Nephron (organoid): ENCODE results near the gene PLCB2.

Experiments
- H3K27ac Mint-ChIP-seq, 3 experiments: 2 replicates each; pipeline ENCODE4 v1.8.0; 2020; ENCODE audit warnings: mixed read lengths in 3 of 3, mild to moderate bottlenecking in 2 of 3, moderate library complexity in 1 of 3
- H3K27me3 Mint-ChIP-seq: 2 replicates; pipeline ENCODE4 v1.8.0; 2021; ENCODE audit warnings: low read depth, mild to moderate bottlenecking, moderate library complexity, mixed read lengths
- H3K36me3 Mint-ChIP-seq: 2 replicates; pipeline ENCODE4 v1.8.0; 2020; ENCODE audit warnings: low read depth, mixed read lengths
- H3K4me1 Mint-ChIP-seq: 2 replicates; pipeline ENCODE4 v1.8.0; 2020; ENCODE audit warnings: mixed read lengths
- H3K4me3 Mint-ChIP-seq, 3 experiments: 2 replicates each; pipeline ENCODE4 v1.8.0; 2020; ENCODE audit warnings: mild to moderate bottlenecking in 3 of 3, mixed read lengths in 3 of 3, moderate library complexity in 2 of 3
- H3K9me3 Mint-ChIP-seq: 2 replicates; pipeline ENCODE4 v1.8.0; 2020; ENCODE audit warnings: mixed read lengths
- CTCF ChIP-seq, 3 experiments: fragments of 200-600 bp; sonication (generic); IDR thresholded peaks; one replicate each; pipeline ENCODE4 v1.5.0; 2021; ENCODE audit warnings: antibody characterized with exemption in 3 of 3; ENCODE audit not compliant: unreplicated experiment in 3 of 3

The PLCB2 gene

DNA sequence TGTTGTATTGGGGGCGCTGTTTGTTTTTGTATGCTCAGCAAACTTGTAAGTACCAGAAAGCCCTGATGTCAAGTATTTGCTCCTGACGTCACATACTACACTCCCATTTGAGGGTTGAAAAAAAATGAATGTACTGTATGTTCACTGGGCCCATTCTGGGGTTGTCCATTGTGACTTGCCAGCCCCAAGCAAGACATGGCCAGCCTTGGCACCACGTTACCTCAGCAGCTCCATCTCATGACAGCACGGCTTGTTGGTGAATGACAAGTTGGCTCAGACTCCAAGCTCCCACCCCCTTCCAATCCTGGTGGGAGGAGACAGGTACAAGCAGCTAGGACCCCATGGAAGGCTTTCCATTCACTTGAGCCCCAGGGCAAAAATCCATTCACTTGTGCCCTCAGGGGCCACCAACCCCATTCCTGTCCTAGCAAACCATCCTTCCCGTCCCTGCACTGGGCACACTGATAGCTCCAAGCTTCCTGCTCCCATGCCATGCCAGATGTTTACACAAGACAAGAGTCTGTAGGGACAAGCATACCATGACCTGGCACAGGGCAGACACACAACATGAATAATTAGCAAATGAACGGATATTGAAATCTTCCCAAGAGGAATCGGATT is 44.7 kb upstream of the PLCB2 start:
- H3K4me3 Mint-ChIP-seq: no peak overlapping the region
- no peak for TF ChIP-seq CTCF (IDR thresholded peaks at IDR 0.05; ENCODE audit: unreplicated experiment in 3 of 3)
- H3K27me3 Mint-ChIP-seq: peaks cover 29% of the 10 kb centered on the region
- peaks cover 25% of the 10 kb centered on the region for H3K4me1 Mint-ChIP-seq
- H3K36me3 Mint-ChIP-seq: no peaks in the 10 kb centered on the region
- H3K9me3 Mint-ChIP-seq: no peaks in the 10 kb centered on the region
- no peak overlapping the region for H3K27ac Mint-ChIP-seq

DNA sequence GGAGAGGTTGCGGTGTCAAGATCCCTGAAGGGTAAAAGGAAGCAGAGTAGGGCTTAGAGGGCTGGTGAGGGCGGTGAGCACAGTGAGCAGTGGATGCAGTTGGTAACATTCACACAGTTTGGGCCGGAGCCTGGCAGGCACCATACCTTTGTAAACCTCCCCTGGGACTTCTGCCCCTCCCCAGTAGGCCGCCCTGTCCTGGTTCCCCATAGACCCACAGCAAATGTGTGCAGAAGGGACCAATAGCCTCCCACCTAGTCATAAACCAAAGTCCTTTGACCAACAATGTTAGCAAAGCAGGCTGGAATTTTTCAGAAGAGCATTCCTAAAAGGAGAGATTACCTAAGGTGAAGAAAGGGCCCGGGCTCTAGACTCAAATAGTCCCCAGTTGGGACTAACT is 41.4 kb upstream of the PLCB2 start:
- H3K27ac Mint-ChIP-seq: no peak overlapping the region
- H3K27me3 Mint-ChIP-seq: peaks cover 22% of the 10 kb centered on the region
- H3K36me3 Mint-ChIP-seq: no peaks in the 10 kb centered on the region
- peaks cover 13% of the 10 kb centered on the region for H3K4me1 Mint-ChIP-seq
- H3K4me3 Mint-ChIP-seq: no peak overlapping the region
- no peak for TF ChIP-seq CTCF (IDR thresholded peaks at IDR 0.05; ENCODE audit: unreplicated experiment in 3 of 3)
- H3K9me3 Mint-ChIP-seq: no peaks in the 10 kb centered on the region

- H3K27ac Mint-ChIP-seq: no peak overlapping the region
- H3K9me3 Mint-ChIP-seq: no peaks in the 10 kb centered on the region
- H3K4me1 Mint-ChIP-seq: peaks cover 10% of the 10 kb centered on the region
- H3K36me3 Mint-ChIP-seq: no peaks in the 10 kb centered on the region
- TF ChIP-seq CTCF (IDR thresholded peaks at IDR 0.05; ENCODE audit: unreplicated experiment in 3 of 3): no peak
- H3K27me3 Mint-ChIP-seq: peaks cover 22% of the 10 kb centered on the region
- no peak overlapping the region for H3K4me3 Mint-ChIP-seq
Measured at GRCh38 chr15:40348474-40348870, 40.7 kb upstream of the PLCB2 start.

DNA sequence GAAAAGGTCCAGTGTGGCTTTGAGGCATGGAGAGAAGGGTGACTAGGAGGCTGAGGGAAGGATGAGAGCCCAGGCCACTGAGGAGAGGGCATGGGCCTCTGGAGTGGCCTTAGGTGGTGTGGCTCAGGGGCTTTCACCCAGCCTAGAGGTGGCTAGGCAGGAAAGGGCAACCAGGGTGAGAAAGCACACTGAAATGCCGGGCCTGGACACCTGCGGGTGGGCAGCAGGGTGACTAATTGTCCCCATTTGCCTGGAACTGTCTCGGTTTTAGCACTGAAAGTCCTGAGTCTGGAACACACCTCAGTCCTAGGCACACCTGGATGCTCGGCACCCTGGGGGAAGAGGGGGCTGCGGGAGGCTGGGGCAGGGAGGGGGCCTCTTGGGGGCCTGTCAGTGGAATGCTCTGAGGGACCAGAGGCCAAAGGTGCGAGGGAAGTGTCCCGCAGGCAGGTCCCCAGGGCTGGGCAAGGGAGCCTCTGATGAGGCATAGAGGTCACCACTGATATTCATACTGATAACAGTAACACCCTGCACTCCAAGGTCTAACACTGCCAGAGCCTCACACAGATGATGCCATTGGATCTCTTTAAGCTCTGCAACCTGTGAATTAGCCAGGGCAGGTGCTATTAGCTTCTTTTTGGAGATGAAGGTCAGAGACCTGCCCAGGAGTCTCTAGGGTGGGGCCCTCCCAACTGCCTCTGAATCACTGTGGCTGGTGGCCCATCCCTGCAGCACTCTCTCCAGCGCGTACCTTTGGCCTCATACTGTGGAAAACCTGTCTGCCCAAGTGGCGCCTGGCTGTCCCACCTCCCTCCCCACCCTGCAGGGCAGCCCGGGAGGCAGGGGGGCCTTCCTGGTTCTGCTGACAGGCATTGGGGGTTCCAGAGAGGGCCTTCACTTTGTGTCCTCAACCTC is 40.1 kb upstream of the PLCB2 start:
- Mint-ChIP-seq H3K9me3 (no peaks in the 10 kb centered on the region), H3K27ac (no peak overlapping the region), H3K4me3 (no peak overlapping the region), H3K36me3 (no peaks in the 10 kb centered on the region), H3K4me1 (peaks cover 15% of the 10 kb centered on the region), H3K27me3 (peaks cover 18% of the 10 kb centered on the region)
- TF ChIP-seq CTCF (IDR thresholded peaks at IDR 0.05; ENCODE audit: unreplicated experiment in 3 of 3): no peak

GRCh38 chr15:40346579-40347558 is 39.1 kb upstream of the PLCB2 start:
- Mint-ChIP-seq H3K4me1 (peaks cover 16% of the 10 kb centered on the region), H3K27ac (no peak overlapping the region), H3K4me3 (no peak overlapping the region), H3K27me3 (peaks cover 18% of the 10 kb centered on the region), H3K36me3 (no peaks in the 10 kb centered on the region), H3K9me3 (no peaks in the 10 kb centered on the region)
- TF ChIP-seq CTCF (IDR thresholded peaks at IDR 0.05; ENCODE audit: unreplicated experiment in 3 of 3): no peak
